ENCODE data around the gene LRP1B.
"Not testable (repeated sequence)": the region's sequence is repeated elsewhere in the genome, so short reads cannot be mapped to it uniquely, and the experiment has no call there.

LRP1B gene

GRCh38 chr2:141869572-141869971 is 261.2 kb downstream of the LRP1B start:
- no peak for DNase-seq

- no peak for DNase-seq
Measured at GRCh38 chr2:141863964-141864363, 266.9 kb downstream of the LRP1B start.

- no peak for DNase-seq
Measured at GRCh38 chr2:141856215-141856919, 274.4 kb downstream of the LRP1B start.

- DNase-seq, result no peak
Measured at GRCh38 chr2:141848191-141848590, 282.6 kb downstream of the LRP1B start.

- no peak for DNase-seq
Measured at GRCh38 chr2:141844231-141844630, 286.6 kb downstream of the LRP1B start.

- no peak for DNase-seq
Measured at GRCh38 chr2:141835103-141835502, 295.7 kb downstream of the LRP1B start.

- DNase-seq, result no peak
Measured at GRCh38 chr2:141828761-141829160, 302.1 kb downstream of the LRP1B start.

- DNase-seq, result no peak
Measured at GRCh38 chr2:141824790-141825189, 306.0 kb downstream of the LRP1B start.

- no peak for DNase-seq
Measured at GRCh38 chr2:141820893-141821292, 309.9 kb downstream of the LRP1B start.

GRCh38 chr2:141815320-141815719 is 315.5 kb downstream of the LRP1B start:
- DNase-seq, result not testable (repeated sequence)

- DNase-seq, result no peak
Measured at GRCh38 chr2:141814150-141814549, 316.7 kb downstream of the LRP1B start.

GRCh38 chr2:141810148-141810547 is 320.7 kb downstream of the LRP1B start:
- DNase-seq, result no peak

GRCh38 chr2:141806090-141806489 is 324.7 kb downstream of the LRP1B start:
- DNase-seq, result no peak

- DNase-seq, result peak; percentile 82
Measured at GRCh38 chr2:141805302-141805701, 325.5 kb downstream of the LRP1B start.

GRCh38 chr2:141796449-141796848 is 334.4 kb downstream of the LRP1B start:
- no peak for DNase-seq

- peak; percentile 43 for DNase-seq
Measured at GRCh38 chr2:141791521-141791920, 339.3 kb downstream of the LRP1B start.

GRCh38 chr2:141782574-141782973 is 348.2 kb downstream of the LRP1B start:
- no peak for DNase-seq

- no peak for DNase-seq
Measured at GRCh38 chr2:141778315-141778835, 352.4 kb downstream of the LRP1B start.

GRCh38 chr2:141770530-141770929 is 360.3 kb downstream of the LRP1B start:
- no peak for DNase-seq

GRCh38 chr2:141767691-141768090 is 363.1 kb downstream of the LRP1B start:
- no peak for DNase-seq

GRCh38 chr2:141767051-141767450 is 363.8 kb downstream of the LRP1B start:
- DNase-seq, result no peak

- no peak for DNase-seq
Measured at GRCh38 chr2:141766225-141766624, 364.6 kb downstream of the LRP1B start.

- no peak for DNase-seq
Measured at GRCh38 chr2:141748616-141749015, 382.2 kb downstream of the LRP1B start.

- DNase-seq, result peak; percentile 4
Measured at GRCh38 chr2:141741652-141742051, 389.2 kb downstream of the LRP1B start.

Data from MV-4-11 (cell line).